Endothelial cell of umbilical vein (primary cell): ENCODE data around the gene PLIN5.

Experiments used
- CTCF ChIP-seq, 2 donors: IDR thresholded peaks; 1 replicate in 1 of 2; 2 replicates in 1 of 2; pipeline ENCODE4 v1.5.1; 2011; ENCODE audit warnings: low read length in 2 of 2, mild to moderate bottlenecking in 2 of 2, moderate library complexity in 2 of 2, control low read depth in 1 of 2, inconsistent platforms in 1 of 2, low read depth in 1 of 2; ENCODE audit not compliant: insufficient read depth in 1 of 2; ENCODE audit errors: extremely low read depth in 1 of 2
- EZH2 ChIP-seq: IDR thresholded peaks from 2 replicates; pipeline ENCODE4 v1.6.1; 2012; ENCODE audit warnings: borderline replicate concordance, low read depth, mild to moderate bottlenecking, moderate library complexity, low read length, inconsistent platforms; ENCODE audit not compliant: severe bottlenecking
- MYC ChIP-seq: IDR thresholded peaks from one replicate; pipeline ENCODE4 v1.6.1; 2011; ENCODE audit warnings: mild to moderate bottlenecking, low read depth, low read length
- POLR2A ChIP-seq: IDR thresholded peaks from 2 replicates; pipeline ENCODE4 v1.6.1; 2012; ENCODE audit warnings: low read depth, mild to moderate bottlenecking, control low read depth, low read length
- POLR2AphosphoS5 ChIP-seq: IDR thresholded peaks from 2 replicates; pipeline ENCODE4 v1.6.1; 2012; ENCODE audit warnings: low read depth, mild to moderate bottlenecking, control low read depth, low read length, moderate library complexity; ENCODE audit not compliant: insufficient read depth

GRCh38 chr19:4506449-4507149, 28.4 kb downstream of the PLIN5 start:
- TF ChIP-seq EZH2: no peak
- no peak for TF ChIP-seq POLR2A
- no peak for TF ChIP-seq CTCF (IDR thresholded peaks at IDR 0.05; ENCODE audit: extremely low read depth in 1 of 2, insufficient read depth in 1 of 2, low read depth in 1 of 2, low read length in 2 of 2)
- TF ChIP-seq POLR2AphosphoS5: peak; percentile 31
- no peak for TF ChIP-seq MYC
